Loucy (cell line): Measurements from ENCODE around the gene BBLN.

Experiments used
- CTCF ChIP-seq: fragments of 200-600 bp; sonication (generic); conservative IDR thresholded peaks from 2 replicates; pipeline ENCODE4 v1.5.1; 2014; ENCODE audit warnings: mild to moderate bottlenecking, antibody characterized with exemption, low read length
- EZH2phosphoT487 ChIP-seq: fragments of 200-600 bp; IDR thresholded peaks from 2 replicates; pipeline ENCODE4 v1.6.1; 2018; ENCODE audit warnings: antibody characterized with exemption, mild to moderate bottlenecking, moderate library complexity, borderline replicate concordance

GRCh38 chr9:128120061-128120740, 39.9 kb upstream of the BBLN start:
- TF ChIP-seq CTCF (no peak), EZH2phosphoT487 (no peak)
